Small intestine (tissue), 7 donors: ENCODE results near the gene PSMD12. TPM values are rescaled to one million over a fixed set of nuclear protein-coding genes. Genes with fewer than 3 reads are reported as not detected.
"Not testable (repeated sequence)": the region's sequence is repeated elsewhere in the genome, so short reads cannot be mapped to it uniquely, and the experiment has no call there.

Experiments used
- DNase-seq, 2 donors: peaks; one replicate each; pipeline versions ENCODE4 v3.0.0 to v3.0.0-alpha.2; 2013
- FAIRE-seq: peaks from 2 replicates; lab custom pipeline; 2012; peaks lifted over from hg19 to GRCh38; lab: Jason Lieb, UNC
- H3K27ac ChIP-seq, 3 donors: one replicate each; pipeline ENCODE4 v1.5.1; 2013; ENCODE audit warnings: low read length in 2 of 3, mild to moderate bottlenecking in 2 of 3, control low read depth in 1 of 3, inconsistent platforms in 1 of 3, low read depth in 1 of 3, moderate library complexity in 1 of 3
- H3K27me3 ChIP-seq, 3 donors: one replicate each; pipeline ENCODE4 v1.6.1; 2013; ENCODE audit warnings: low read length in 3 of 3, inconsistent platforms in 1 of 3; ENCODE audit not compliant: control insufficient read depth in 3 of 3, insufficient read depth in 3 of 3
- H3K36me3 ChIP-seq, 3 donors: one replicate each; pipeline ENCODE4 v1.6.1; 2013; ENCODE audit warnings: low read length in 3 of 3, inconsistent platforms in 1 of 3, low read depth in 1 of 3, mild to moderate bottlenecking in 1 of 3, moderate library complexity in 1 of 3; ENCODE audit not compliant: control insufficient read depth in 3 of 3, insufficient read depth in 2 of 3
- H3K4me1 ChIP-seq, 3 donors: one replicate each; pipeline ENCODE4 v1.6.1; 2013; ENCODE audit warnings: low read length in 2 of 3, inconsistent platforms in 1 of 3, low read depth in 1 of 3, mild to moderate bottlenecking in 1 of 3, moderate library complexity in 1 of 3; ENCODE audit not compliant: control insufficient read depth in 3 of 3, insufficient read depth in 2 of 3
- H3K4me3 ChIP-seq, 3 donors: one replicate each; pipeline ENCODE4 v1.5.1; 2013; ENCODE audit warnings: low read length in 3 of 3, control low read depth in 1 of 3, inconsistent platforms in 1 of 3, low read depth in 1 of 3, mild to moderate bottlenecking in 1 of 3, moderate library complexity in 1 of 3
- H3K9me3 ChIP-seq, 2 donors: one replicate each; pipeline ENCODE4 v1.6.1; 2013; ENCODE audit warnings: low read depth in 1 of 2, low read length in 1 of 2; ENCODE audit not compliant: control insufficient read depth in 2 of 2, insufficient read depth in 1 of 2
- WGBS, 3 donors: extraction: QIAGEN DNeasy Blood & Tissue Kit; methylation state at CpG; one replicate each; pipeline ENCODE4 v1.1.7; 2013; 5-methylcytosine and 5-hydroxymethylcytosine counted together
- polyA plus RNA-seq, 4 donors: library from polyadenylated mRNA; stranded (reverse) in 3 of 4; unstranded in 1 of 4; fragments of 200-250 nt in 3 of 4; fragments of 120-200 nt in 1 of 4; gene quantifications; one replicate each; pipeline versions ENCODE4 v1.2.1 to v1.2.3, GENCODE V29; 2013
- donor health status: healthy with polysubstance abuse.
- donor health status: control.
- donor health status: control.
- donor health status: Bipolar disorder and iron deficiency.
- donor health status: healthy.

Gene PSMD12
- polyA plus RNA-seq, 4 donors = 12.5 to 31.7 (median 16.7) TPM

DNA sequence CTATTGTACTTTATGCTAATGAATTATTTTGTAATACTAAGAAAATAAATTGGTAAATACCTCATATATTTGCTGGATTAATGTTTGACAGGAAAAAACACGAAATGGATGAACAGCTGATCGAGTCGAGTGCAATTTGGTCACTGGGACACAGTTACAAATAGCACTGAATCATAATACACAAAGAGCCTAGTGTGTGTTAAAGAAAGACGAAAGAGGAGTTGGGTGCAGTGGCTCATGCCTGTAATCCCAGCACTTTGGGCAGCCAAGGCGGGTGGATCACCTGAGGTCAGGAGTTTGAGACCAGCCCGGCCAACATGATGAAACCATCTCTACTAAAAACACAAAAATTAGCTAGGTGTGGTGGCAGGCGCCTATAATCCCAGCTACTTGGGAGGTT, 28.0 kb downstream of the PSMD12 start:
- not testable (repeated sequence) for H3K9me3 ChIP-seq, FAIRE-seq, DNase-seq, H3K4me3 ChIP-seq, H3K4me1 ChIP-seq, H3K27ac ChIP-seq, H3K27me3 ChIP-seq
- WGBS, 3 donors = 88 to 91% (median 89%) methylated on average over 7 of the region's 7 CpGs
- H3K36me3 ChIP-seq = peaks cover 5 to 12% (median 11%) of the 10 kb centered on the region in 3 donors

- Histone ChIP-seq H3K27me3 (no peaks in the 10 kb centered on the region), H3K4me3 (no peak overlapping the region), H3K27ac (no peak overlapping the region), H3K36me3 (peaks cover 3 to 7% (median 5%) of the 10 kb centered on the region in 3 donors), H3K4me1 (peaks cover 0 to 10% (median 2%) of the 10 kb centered on the region in 3 donors), H3K9me3 (peaks cover 0 to 2% of the 10 kb centered on the region in 2 donors)
- DNase-seq (no peak), FAIRE-seq (no peak)
- 81 to 92% (median 81%) methylated on average over 12 of the region's 12 CpGs for WGBS, 3 donors
These were observed 29.5 kb downstream of the PSMD12 start for GRCh38 chr17:67336859-67337258.

- FAIRE-seq (no peak), DNase-seq (no peak)
- Histone ChIP-seq H3K27me3 (no peaks in the 10 kb centered on the region), H3K4me1 (peaks cover 0 to 11% (median 2%) of the 10 kb centered on the region in 3 donors), H3K36me3 (peaks cover 0 to 2% (median 0%) of the 10 kb centered on the region in 3 donors), H3K27ac (no peak overlapping the region), H3K4me3 (no peak overlapping the region), H3K9me3 (peaks cover 0 to 2% of the 10 kb centered on the region in 2 donors)
- WGBS, 3 donors = 93 to 95% (median 94%) methylated on average over 5 of the region's 5 CpGs
These were observed 31.0 kb downstream of the PSMD12 start for GRCh38 chr17:67335245-67335835.

GRCh38 chr17:67332162-67332508, 34.2 kb downstream of the PSMD12 start:
- WGBS, 3 donors = 32 to 80% (median 69%) methylated on average over 1 of the region's 1 CpG
- peaks cover 0 to 11% (median 2%) of the 10 kb centered on the region in 3 donors for H3K4me1 ChIP-seq
- DNase-seq = peak in 1 of 2 donors; percentile 25
- H3K27ac ChIP-seq, H3K9me3 ChIP-seq, H3K4me3 ChIP-seq, FAIRE-seq, H3K36me3 ChIP-seq, H3K27me3 ChIP-seq: not testable (repeated sequence)

DNA sequence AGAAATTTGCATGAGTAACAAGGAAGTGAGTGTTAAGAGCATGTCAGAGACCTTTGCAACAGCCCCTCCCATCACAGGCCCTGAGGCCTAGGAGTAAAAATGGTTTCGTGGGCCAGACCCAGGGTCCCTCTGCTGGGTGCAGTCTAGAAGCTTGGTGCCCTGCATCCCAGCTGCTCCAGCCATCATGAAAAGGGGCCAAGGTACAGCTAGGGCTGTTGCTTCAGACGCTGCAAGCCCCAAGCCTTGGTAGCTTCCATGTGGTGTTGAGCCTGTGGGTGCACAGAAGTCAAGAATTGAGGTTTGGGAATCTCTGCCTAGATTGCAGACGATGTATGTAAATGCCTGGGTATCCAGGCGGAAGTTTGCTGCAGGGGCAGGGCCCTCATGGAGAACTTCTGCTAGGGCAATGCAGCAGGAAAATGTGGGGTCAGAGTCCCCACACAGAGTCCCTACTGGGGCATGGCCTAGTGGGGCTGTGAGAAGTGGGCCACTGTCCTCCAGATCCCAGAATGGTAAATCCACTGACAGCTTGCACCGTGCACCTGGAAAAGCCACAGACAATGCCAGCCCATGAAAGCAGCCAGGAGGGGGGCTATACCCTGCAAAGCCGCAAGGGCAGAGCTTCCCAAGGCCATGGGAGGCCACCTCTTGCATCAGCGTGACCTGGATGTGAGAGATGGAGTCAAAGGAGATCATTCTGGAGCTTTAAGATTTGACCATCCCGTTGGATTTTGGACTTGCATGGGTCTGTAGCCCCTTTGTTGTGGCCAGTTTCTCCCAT, 34.8 kb downstream of the PSMD12 start:
- H3K27me3 ChIP-seq, H3K9me3 ChIP-seq, H3K4me3 ChIP-seq, H3K27ac ChIP-seq, H3K36me3 ChIP-seq, FAIRE-seq, DNase-seq: not testable (repeated sequence)
- peaks cover 0 to 11% (median 2%) of the 10 kb centered on the region in 3 donors for H3K4me1 ChIP-seq
- 91 to 94% (median 92%) methylated on average over 8 of the region's 8 CpGs for WGBS, 3 donors

GRCh38 chr17:67328026-67328425, 38.4 kb downstream of the PSMD12 start:
- 82 to 95% (median 85%) methylated on average over 3 of the region's 3 CpGs for WGBS, 3 donors
- FAIRE-seq (no peak), DNase-seq (no peak)
- Histone ChIP-seq H3K27ac (no peak overlapping the region), H3K4me3 (no peak overlapping the region), H3K4me1 (peaks cover 0 to 4% (median 0%) of the 10 kb centered on the region in 3 donors), H3K9me3 (peaks cover 0 to 8% of the 10 kb centered on the region in 2 donors), H3K27me3 (no peaks in the 10 kb centered on the region), H3K36me3 (no peaks in the 10 kb centered on the region)

- H3K4me1 ChIP-seq, H3K27me3 ChIP-seq, FAIRE-seq, H3K9me3 ChIP-seq, H3K36me3 ChIP-seq, H3K4me3 ChIP-seq, H3K27ac ChIP-seq, DNase-seq: not testable (repeated sequence)
- WGBS, 3 donors = 77 to 87% (median 78%) methylated on average over 8 to 12 of the region's 13 CpGs
These were observed 39.2 kb downstream of the PSMD12 start for GRCh38 chr17:67326959-67327745.

GRCh38 chr17:67326440-67326839, 39.9 kb downstream of the PSMD12 start:
- Histone ChIP-seq H3K4me1 (no peaks in the 10 kb centered on the region), H3K27ac (no peak overlapping the region), H3K4me3 (no peak overlapping the region), H3K36me3 (no peaks in the 10 kb centered on the region), H3K9me3 (peaks cover 0 to 7% of the 10 kb centered on the region in 2 donors), H3K27me3 (no peaks in the 10 kb centered on the region)
- 93 to 97% (median 96%) methylated on average over 3 of the region's 3 CpGs for WGBS, 3 donors
- DNase-seq (no peak), FAIRE-seq (no peak)
